ENCODE results near the gene ARSB. TPM values are rescaled to one million over a fixed set of nuclear protein-coding genes. Genes with fewer than 3 reads are reported as not detected.
A peak's percentile ranks its signal among the peaks of the same experiment; 100 is the strongest.

Gene ARSB
- total and polyA plus RNA-seq, 9 of the 15 experiments (the other 6 are each of a cell fraction or from before 2014, with no cell fraction given), result 0.52 to 4.6 (median 2.4) TPM

- TF ChIP-seq CBFA2T2 (conservative IDR thresholded peaks at IDR 0.05), result 0 out of 2 replicates have a peak, but pooled peaks have one; percentile 28
- peak; percentile 71 for TF ChIP-seq TFE3 (CRISPR knock-in tag; IDR thresholded peaks at IDR 0.05)
- TF ChIP-seq FOXM1 (IDR thresholded peaks at IDR 0.05; ENCODE audit: low read depth), result no peak
- TF ChIP-seq FOXM1 (CRISPR knock-in tag; IDR thresholded peaks at IDR 0.05; ENCODE audit: low read depth), result no peak
- TF ChIP-seq TEAD4 (IDR thresholded peaks at IDR 0.05; ENCODE audit: low read length), result peak; percentile 56; the same call in 1 of the 2 replicates
- TF ChIP-seq TEAD4 (CRISPR knock-in tag; IDR thresholded peaks at IDR 0.05; ENCODE audit: borderline replicate concordance), result no peak
- TF ChIP-seq FOSL1 (tag; conservative IDR thresholded peaks at IDR 0.05), result peak; percentile 77
- TF ChIP-seq HDAC1 (IDR thresholded peaks at IDR 0.05), result peak in 1 of 2 experiments; percentile 73; a peak in 2 of 4 replicates
- no peak for TF ChIP-seq ZNF316 (IDR thresholded peaks at IDR 0.05)
- peak; percentile 57 for TF ChIP-seq CBFA2T3 (IDR thresholded peaks at IDR 0.05)
- peak in 1 of 2 experiments; percentile 94; a peak in 2 of 4 replicates for TF ChIP-seq RCOR1 (IDR thresholded peaks at IDR 0.05; ENCODE audit: borderline replicate concordance in 1 of 2, low read depth in 2 of 2, low read length in 2 of 2)
- TF ChIP-seq CCNT2 (IDR thresholded peaks at IDR 0.05; ENCODE audit: borderline replicate concordance, extremely low read depth, insufficient read length, low read depth, low read length), result no peak
- TF ChIP-seq EGR1 (conservative IDR thresholded peaks at IDR 0.05), result no peak
- TF ChIP-seq, protein P1, sequence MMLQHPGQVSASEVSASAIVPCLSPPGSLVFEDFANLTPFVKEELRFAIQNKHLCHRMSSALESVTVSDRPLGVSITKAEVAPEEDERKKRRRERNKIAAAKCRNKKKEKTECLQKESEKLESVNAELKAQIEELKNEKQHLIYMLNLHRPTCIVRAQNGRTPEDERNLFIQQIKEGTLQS (IDR thresholded peaks at IDR 0.05), result peak; percentile 13; the same call in 1 of the 2 replicates
- TF ChIP-seq, protein P1 (CRISPR knock-in tag; conservative IDR thresholded peaks at IDR 0.05), result no peak
Observed at GRCh38 chr5:78758169-78758839, 226.8 kb downstream of the ARSB start (continued).

Data from K562 (cell line).